AG10803 (cell line): ENCODE measurements around the gene NPFFR1.

Experiments
- DNase-seq: peaks from one replicate; pipeline ENCODE4 v3.0.0; 2010; ENCODE audit warnings: low read depth
- H3K4me3 ChIP-seq: 2 replicates; pipeline ENCODE4 v1.5.1; 2011; ENCODE audit warnings: mild to moderate bottlenecking, low read length, control low read depth
- TF ChIP-seq, protein P1 (sequence below): conservative IDR thresholded peaks from 2 replicates; pipeline ENCODE4 v1.5.1; 2011; ENCODE audit warnings: mild to moderate bottlenecking, low read length, control low read depth, inconsistent platforms

The NPFFR1 gene

DNA sequence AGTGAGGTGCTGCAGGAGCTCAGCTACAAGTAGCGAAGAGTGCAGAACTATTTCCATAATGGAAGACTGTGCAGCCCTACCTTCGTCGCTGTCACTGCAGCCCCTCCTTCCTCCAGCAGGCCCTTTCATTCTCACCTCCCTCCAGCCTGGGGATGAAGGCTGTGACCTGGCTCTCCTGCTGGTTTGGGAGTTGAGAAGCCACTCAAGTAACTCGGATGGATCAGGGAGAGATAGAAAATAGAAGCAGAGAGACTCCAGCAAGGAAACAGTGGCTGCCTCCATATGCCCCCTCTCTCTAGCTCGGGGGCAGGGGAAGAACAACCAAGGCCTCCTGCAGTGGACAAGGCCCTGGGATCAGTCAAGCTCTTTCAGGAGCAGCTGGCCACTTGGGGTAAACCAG is 37.4 kb upstream of the NPFFR1 start:
- DNase-seq: no peak
- TF ChIP-seq, protein P1, sequence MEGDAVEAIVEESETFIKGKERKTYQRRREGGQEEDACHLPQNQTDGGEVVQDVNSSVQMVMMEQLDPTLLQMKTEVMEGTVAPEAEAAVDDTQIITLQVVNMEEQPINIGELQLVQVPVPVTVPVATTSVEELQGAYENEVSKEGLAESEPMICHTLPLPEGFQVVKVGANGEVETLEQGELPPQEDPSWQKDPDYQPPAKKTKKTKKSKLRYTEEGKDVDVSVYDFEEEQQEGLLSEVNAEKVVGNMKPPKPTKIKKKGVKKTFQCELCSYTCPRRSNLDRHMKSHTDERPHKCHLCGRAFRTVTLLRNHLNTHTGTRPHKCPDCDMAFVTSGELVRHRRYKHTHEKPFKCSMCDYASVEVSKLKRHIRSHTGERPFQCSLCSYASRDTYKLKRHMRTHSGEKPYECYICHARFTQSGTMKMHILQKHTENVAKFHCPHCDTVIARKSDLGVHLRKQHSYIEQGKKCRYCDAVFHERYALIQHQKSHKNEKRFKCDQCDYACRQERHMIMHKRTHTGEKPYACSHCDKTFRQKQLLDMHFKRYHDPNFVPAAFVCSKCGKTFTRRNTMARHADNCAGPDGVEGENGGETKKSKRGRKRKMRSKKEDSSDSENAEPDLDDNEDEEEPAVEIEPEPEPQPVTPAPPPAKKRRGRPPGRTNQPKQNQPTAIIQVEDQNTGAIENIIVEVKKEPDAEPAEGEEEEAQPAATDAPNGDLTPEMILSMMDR: no peak
- no peak overlapping the region for H3K4me3 ChIP-seq

DNA sequence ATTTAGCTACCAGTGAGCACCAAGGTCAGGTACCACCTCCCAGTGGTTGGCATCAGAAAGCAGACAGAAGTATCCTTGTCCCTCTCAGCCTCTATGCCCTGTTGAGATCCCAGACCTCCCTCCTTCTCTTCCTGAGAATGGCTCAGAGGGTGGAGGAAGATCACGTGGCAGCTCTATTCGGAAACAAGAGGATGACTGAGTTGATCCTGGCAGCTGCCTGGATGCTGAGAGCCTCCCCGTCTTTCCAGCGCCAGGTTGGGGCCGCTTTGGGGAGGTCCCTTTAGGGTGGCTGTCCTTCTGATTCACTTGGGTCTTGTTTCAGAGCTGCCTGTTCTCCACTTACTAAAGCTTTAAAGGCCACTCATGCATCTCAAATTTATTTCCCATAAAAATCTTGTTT is 36.9 kb upstream of the NPFFR1 start:
- TF ChIP-seq, protein P1: no peak
- H3K4me3 ChIP-seq: no peak overlapping the region
- peak; percentile 15 for DNase-seq

DNA sequence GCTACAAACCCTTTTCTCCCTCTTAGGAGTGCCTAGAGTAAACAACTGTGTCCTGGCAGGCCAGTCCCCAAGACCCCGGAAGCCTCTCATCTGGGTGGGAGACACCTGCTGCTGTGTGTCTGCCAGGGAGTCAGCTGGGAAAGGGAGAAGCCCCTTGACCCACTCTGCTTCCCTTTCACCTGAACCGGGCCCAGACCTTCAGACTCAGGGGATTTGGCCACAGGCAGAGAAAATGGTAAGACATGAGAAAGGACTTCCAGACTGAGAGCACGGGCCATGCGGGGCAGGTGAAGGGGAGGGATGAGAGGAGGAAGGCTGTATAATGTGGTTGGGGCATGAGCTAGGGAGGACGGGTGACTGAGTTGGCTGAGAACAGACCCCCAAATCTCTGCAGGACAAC is 36.0 kb upstream of the NPFFR1 start:
- TF ChIP-seq, protein P1: no peak
- H3K4me3 ChIP-seq: no peak overlapping the region
- no peak for DNase-seq

DNA sequence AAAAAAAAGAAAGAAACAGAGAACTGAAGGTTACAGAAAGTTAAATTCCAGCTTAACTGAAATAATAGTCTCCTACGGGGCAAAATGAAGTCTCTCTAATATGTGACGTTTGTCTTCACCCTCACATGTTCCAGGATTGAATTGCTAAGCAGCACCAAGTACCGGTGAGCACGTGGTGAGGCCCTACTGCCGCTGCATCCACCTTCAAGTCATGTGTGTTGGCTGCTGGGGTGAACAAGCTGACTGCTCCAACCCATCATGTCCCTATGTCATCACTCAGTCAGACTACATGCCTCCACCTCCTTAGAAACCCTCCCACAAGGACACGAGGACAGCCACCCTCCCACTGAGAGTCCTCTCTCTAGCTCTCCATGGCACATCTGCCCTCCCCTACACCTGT is 35.4 kb upstream of the NPFFR1 start:
- TF ChIP-seq, protein P1: no peak
- DNase-seq: no peak
- no peak overlapping the region for H3K4me3 ChIP-seq

DNA sequence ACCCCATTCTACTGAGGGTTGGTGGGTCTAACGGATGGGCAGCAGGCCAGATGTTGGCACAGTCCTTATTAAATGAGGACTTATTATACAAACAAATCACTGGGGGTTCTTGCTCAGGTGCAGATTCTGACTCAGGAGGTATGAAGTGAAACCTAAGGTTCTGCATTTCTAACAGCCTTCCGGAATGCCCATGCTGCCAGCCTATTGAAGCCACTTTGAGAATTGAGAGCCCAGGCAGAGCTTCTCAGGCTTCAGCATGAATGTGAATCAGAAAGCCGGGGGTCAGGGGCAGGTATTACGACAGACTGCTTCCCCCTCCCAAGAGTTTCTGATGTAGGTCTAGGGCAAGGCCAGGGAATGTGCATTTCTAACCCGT is 34.1 kb upstream of the NPFFR1 start:
- TF ChIP-seq, protein P1: no peak
- H3K4me3 ChIP-seq: no peak overlapping the region
- DNase-seq: no peak

GRCh38 chr10:70317272-70317942 is 33.6 kb upstream of the NPFFR1 start:
- no peak for DNase-seq
- TF ChIP-seq, protein P1: no peak
- H3K4me3 ChIP-seq: no peak overlapping the region

- TF ChIP-seq, protein P1: no peak
- no peak for DNase-seq
- no peak overlapping the region for H3K4me3 ChIP-seq
Observed at GRCh38 chr10:70315815-70316214, 32.0 kb upstream of the NPFFR1 start.
